Spleen (tissue), 11 donors: ENCODE measurements around the gene MCF2L. TPM values are rescaled to one million over a fixed set of nuclear protein-coding genes. Genes with fewer than 3 reads are reported as not detected.

Experiments used
- DNase-seq: peaks from one replicate; pipeline ENCODE4 v3.0.0-alpha.2; 2020
- H3K27ac ChIP-seq, 8 donors: fragments of 200-600 bp; sonication (generic) in 7 of 8; 1 replicate in 4 of 8; 2 replicates in 4 of 8; pipeline versions ENCODE4 v1.5.0 to v1.8.0; 2016 to 2021; ENCODE audit warnings: inconsistent platforms in 4 of 8, mild to moderate bottlenecking in 4 of 8, moderate library complexity in 1 of 8
- H3K27me3 ChIP-seq, 7 donors: fragments of 200-600 bp; sonication (generic) in 6 of 7; replicated peaks in 1 of 7; 1 replicate in 4 of 7; 2 replicates in 3 of 7; pipeline versions ENCODE4 v1.5.0 to v1.8.0; 2016 to 2021; ENCODE audit warnings: inconsistent platforms in 3 of 7, mild to moderate bottlenecking in 1 of 7
- H3K36me3 ChIP-seq, 6 donors: fragments of 200-600 bp; sonication (generic) in 5 of 6; 1 replicate in 4 of 6; 2 replicates in 2 of 6; pipeline versions ENCODE4 v1.5.0 to v1.8.0; 2016 to 2021; ENCODE audit warnings: inconsistent platforms in 2 of 6
- H3K4me1 ChIP-seq, 6 donors: fragments of 200-600 bp; sonication (generic) in 5 of 6; 1 replicate in 3 of 6; 2 replicates in 3 of 6; pipeline versions ENCODE4 v1.5.0 to v1.8.0; 2016 to 2021; ENCODE audit warnings: inconsistent platforms in 3 of 6
- H3K4me3 ChIP-seq, 8 donors: fragments of 200-600 bp; sonication (generic) in 7 of 8; 1 replicate in 4 of 8; 2 replicates in 4 of 8; pipeline versions ENCODE4 v1.5.0 to v1.8.0; 2016 to 2021; ENCODE audit warnings: inconsistent platforms in 4 of 8, mild to moderate bottlenecking in 4 of 8, moderate library complexity in 2 of 8
- H3K9me3 ChIP-seq, 8 donors: fragments of 200-600 bp; sonication (generic) in 7 of 8; 1 replicate in 4 of 8; 2 replicates in 4 of 8; pipeline versions ENCODE4 v1.5.0 to v1.8.0; 2016 to 2021; ENCODE audit warnings: inconsistent platforms in 4 of 8
- CTCF ChIP-seq, 11 experiments: fragments of 200-600 bp in 7 of 11; fragments of 450-650 bp in 4 of 11; sonication (generic) in 4 of 11; IDR thresholded peaks in 8 of 11; conservative IDR thresholded peaks in 3 of 11; 1 replicate in 7 of 11; 2 replicates in 4 of 11; pipeline versions ENCODE4 v1.4.0 to v1.8.0; 2016 to 2021; ENCODE audit warnings: antibody characterized with exemption in 11 of 11, inconsistent platforms in 4 of 11, mild to moderate bottlenecking in 1 of 11
- POLR2A ChIP-seq, 3 donors: fragments of 450-650 bp; IDR thresholded peaks; one replicate each; pipeline ENCODE4 v1.5.1; 2017; ENCODE audit warnings: antibody characterized with exemption in 3 of 3, mild to moderate bottlenecking in 1 of 3
- POLR2AphosphoS5 ChIP-seq, 3 donors: sonication (generic); formaldehyde crosslinking; IDR thresholded peaks; one replicate each; pipeline ENCODE4 v1.5.1; 2017; ENCODE audit warnings: antibody characterized with exemption in 3 of 3
- WGBS, 5 donors: extraction: QIAGEN DNeasy Blood & Tissue Kit in 3 of 5; methylation state at CpG; one replicate each; pipeline versions ENCODE4 v1.1.5 to v1.1.7; 2013 to 2018; 5-methylcytosine and 5-hydroxymethylcytosine counted together
- intact Hi-C: fragments of 100-400 bp; cut with DNase I; formaldehyde crosslinking; loops from one replicate; pipeline ENCODE4 v1.15.0; 2023; ENCODE audit warnings: low total_unique reads
- polyA plus RNA-seq, 3 donors: library from polyadenylated mRNA; stranded (reverse); fragments of 200-250 nt; gene quantifications; one replicate each; pipeline ENCODE4 v1.2.1, GENCODE V29; 2013
- total RNA-seq, 7 donors: library from RNA; depleted of rRNA in 3 of 7; stranded (reverse); fragments of >200 nt in 3 of 7; fragmentation: NEBNext Ultra II Directional in 4 of 7; extraction: Animal tissue kit (Norgen Biotek cat#: 25700) in 4 of 7; gene quantifications; one replicate each; pipeline versions ENCODE4 v1.1.0 to v1.2.1, GENCODE V29; 2016 to 2021
- donor health status: healthy with polysubstance abuse.
- donor health status: DM: no; HTN: no; CAD: no; lungs with moderate emphysema.
- donor health status: DM: no; HTN: no; CAD: no.
- donor health status: Bipolar disorder and iron deficiency.
- donor health status: healthy.
- donor health status: DM: no; HTN: no; CAD: no.
- donor health status: DM: yes; HTN: yes; CAD: no.

The MCF2L gene
- total and polyA plus RNA-seq, 10 donors: 4.3 to 21.4 (median 13.0) TPM

GRCh38 chr13:112968380-112968909 lies 569 bp upstream of the MCF2L start:
- Histone ChIP-seq H3K4me3 (peak overlapping the region; percentile 32 to 81 (median 54)), H3K36me3 (no peaks in the 10 kb centered on the region), H3K27me3 (peaks cover 0 to 62% (median 11%) of the 10 kb centered on the region in 7 donors), H3K4me1 (peaks cover 0 to 38% (median 24%) of the 10 kb centered on the region in 6 donors), H3K27ac (peak overlapping the region in 7 of 8 donors; percentile 40 to 79 (median 74)), H3K9me3 (peaks cover 0 to 6% (median 0%) of the 10 kb centered on the region in 8 donors)
- 2 to 12% (median 2%) methylated on average over 13 to 52 of the region's 52 CpGs for WGBS, 5 donors
- intact Hi-C loops: no loop called here
- peak; percentile 87 for DNase-seq
- TF ChIP-seq CTCF (IDR thresholded peaks at IDR 0.05 in 8 of 11, conservative IDR thresholded peaks at IDR 0.05 in 3 of 11) (peak in 4 of 11 experiments; percentile 4 to 30 (median 19)), POLR2A (IDR thresholded peaks at IDR 0.05) (no peak), POLR2AphosphoS5 (IDR thresholded peaks at IDR 0.05) (peak in 1 of 3 donors; percentile 54)

- WGBS, 5 donors: 38 to 53% (median 50%) methylated on average over 13 of the region's 13 CpGs
- Histone ChIP-seq H3K27me3 (peaks cover 0 to 58% (median 11%) of the 10 kb centered on the region in 7 donors), H3K9me3 (peaks cover 0 to 6% (median 0%) of the 10 kb centered on the region in 8 donors), H3K4me1 (peaks cover 0 to 38% (median 24%) of the 10 kb centered on the region in 6 donors), H3K27ac (peak overlapping the region in 7 of 8 donors; percentile 40 to 79 (median 74)), H3K4me3 (peak overlapping the region; percentile 32 to 81 (median 54)), H3K36me3 (no peaks in the 10 kb centered on the region)
- DNase-seq: no peak
- TF ChIP-seq CTCF (IDR thresholded peaks at IDR 0.05 in 8 of 11, conservative IDR thresholded peaks at IDR 0.05 in 3 of 11) (no peak), POLR2AphosphoS5 (IDR thresholded peaks at IDR 0.05) (no peak), POLR2A (IDR thresholded peaks at IDR 0.05) (no peak)
- intact Hi-C loops: no loop called here
Measured at GRCh38 chr13:112969692-112970338, 801 bp downstream of the MCF2L start.

- Histone ChIP-seq H3K4me1 (peaks cover 0 to 33% (median 21%) of the 10 kb centered on the region in 6 donors), H3K36me3 (no peaks in the 10 kb centered on the region), H3K4me3 (no peak overlapping the region), H3K9me3 (peaks cover 0 to 6% (median 0%) of the 10 kb centered on the region in 8 donors), H3K27me3 (peaks cover 0 to 50% (median 11%) of the 10 kb centered on the region in 7 donors), H3K27ac (no peak overlapping the region)
- peak; percentile 49 for DNase-seq
- intact Hi-C loops: no loop called here
- TF ChIP-seq POLR2AphosphoS5 (IDR thresholded peaks at IDR 0.05): no peak
- TF ChIP-seq CTCF (IDR thresholded peaks at IDR 0.05 in 8 of 11, conservative IDR thresholded peaks at IDR 0.05 in 3 of 11): no peak
- TF ChIP-seq POLR2A (IDR thresholded peaks at IDR 0.05): no peak
- WGBS, 5 donors: 87 to 92% (median 89%) methylated on average over 22 to 23 of the region's 23 CpGs
Measured at GRCh38 chr13:112970552-112971287, 1.7 kb downstream of the MCF2L start.
